Inferior parietal cortex (tissue), 1 donor: Measurements from ENCODE around the gene PSMA8.
"Not testable (repeated sequence)": the region's sequence is repeated elsewhere in the genome, so short reads cannot be mapped to it uniquely, and the experiment has no call there.

ENCODE experiments used
- DNase-seq: peaks from one replicate; pipeline ENCODE4 v3.0.0-alpha.2; 2016; ENCODE audit errors: extremely low spot score

Gene PSMA8

GRCh38 chr18:26175481-26175880 is 41.8 kb downstream of the PSMA8 start:
- no peak for DNase-seq

DNA sequence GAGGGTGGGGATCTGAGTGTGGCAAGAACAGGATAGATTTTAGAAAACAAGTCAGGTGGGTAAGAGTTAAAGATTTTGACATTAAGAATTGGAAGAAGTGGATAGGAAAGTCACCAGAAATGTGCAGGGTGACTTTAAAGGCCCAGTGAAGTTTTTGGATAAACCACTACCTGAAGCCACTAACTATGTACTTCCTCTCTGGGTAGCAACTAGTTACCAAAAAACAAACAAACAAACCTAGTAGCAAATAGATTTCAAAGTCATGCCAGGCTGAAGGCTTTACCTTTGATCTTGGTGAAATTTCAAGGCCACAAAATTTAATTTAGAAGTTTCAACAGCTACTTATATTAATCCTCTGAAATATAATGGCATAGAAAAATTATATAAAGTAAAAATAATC is 42.5 kb downstream of the PSMA8 start:
- no peak for DNase-seq

GRCh38 chr18:26181343-26181826 is 47.7 kb downstream of the PSMA8 start:
- no peak for DNase-seq

DNA sequence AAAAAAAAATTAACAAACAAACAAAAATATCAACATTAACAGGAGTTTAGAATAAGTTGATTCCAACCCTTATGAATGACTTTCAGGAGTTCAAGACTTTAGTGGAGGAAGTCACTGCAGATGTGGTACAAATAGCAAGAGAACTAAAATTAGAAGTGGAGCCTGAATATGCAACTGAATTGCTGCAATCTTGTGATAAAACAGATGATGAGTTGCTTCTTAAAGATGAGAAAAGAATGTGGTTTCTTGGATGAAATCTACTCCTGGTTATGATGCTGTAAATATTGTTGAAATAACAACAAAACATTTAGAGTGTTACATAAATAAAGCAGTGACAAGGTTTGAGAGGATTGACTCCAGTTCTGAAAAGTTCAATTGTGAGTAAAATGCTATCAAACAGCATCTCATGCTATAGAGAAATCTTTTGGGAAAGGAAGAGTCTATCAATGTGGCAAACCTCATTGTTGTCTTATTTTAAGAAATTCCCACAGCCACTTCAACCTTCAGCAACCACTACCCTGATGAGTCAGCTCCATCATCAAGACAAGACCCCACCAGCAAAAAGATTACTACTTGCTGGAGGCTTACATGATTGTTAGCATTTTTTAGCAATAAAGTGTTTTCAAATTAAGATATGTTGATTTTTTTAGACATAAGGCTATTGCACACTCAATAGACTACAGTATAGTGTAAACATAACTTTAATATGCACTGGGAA is 49.9 kb downstream of the PSMA8 start:
- DNase-seq, result no peak

GRCh38 chr18:26185267-26185666 is 51.6 kb downstream of the PSMA8 start:
- DNase-seq, result no peak

DNA sequence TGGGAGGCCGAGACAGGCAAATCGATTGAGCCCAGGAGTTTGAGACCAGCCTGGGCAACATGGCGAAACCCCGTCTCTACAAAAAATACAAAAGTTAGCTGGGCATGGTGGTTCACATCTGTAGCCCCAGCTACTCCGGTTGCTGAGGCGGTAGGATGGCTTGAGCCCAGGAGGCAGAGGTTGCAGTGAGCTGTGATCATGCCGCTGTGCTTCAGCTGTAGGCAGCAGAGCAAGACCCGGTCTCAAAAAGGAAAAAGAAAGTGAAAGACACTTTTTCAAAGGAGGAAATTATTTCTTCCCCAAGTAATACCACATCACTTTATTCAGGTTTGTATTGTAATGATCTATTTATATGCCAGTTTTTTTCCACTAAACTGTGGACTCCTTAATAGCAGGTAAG is 56.8 kb downstream of the PSMA8 start:
- DNase-seq, result no peak

DNA sequence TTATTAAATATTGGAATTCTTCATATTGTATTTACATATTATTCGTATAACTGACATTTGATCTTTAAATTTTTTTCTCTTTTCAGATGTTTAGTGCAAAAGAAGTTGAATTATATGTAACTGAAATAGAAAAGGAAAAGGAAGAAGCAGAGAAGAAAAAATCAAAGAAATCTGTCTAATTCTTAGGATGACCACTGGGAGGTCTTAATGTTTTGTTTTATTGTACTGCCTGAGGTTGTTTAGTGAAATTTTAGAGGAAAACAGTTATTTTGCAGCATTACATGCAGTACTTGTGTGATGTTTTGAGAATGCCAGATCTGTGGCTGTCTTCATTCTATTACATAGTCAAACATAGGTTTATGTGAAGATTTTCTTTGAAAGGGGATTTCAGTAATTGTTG is 58.6 kb downstream of the PSMA8 start:
- no peak for DNase-seq

DNA sequence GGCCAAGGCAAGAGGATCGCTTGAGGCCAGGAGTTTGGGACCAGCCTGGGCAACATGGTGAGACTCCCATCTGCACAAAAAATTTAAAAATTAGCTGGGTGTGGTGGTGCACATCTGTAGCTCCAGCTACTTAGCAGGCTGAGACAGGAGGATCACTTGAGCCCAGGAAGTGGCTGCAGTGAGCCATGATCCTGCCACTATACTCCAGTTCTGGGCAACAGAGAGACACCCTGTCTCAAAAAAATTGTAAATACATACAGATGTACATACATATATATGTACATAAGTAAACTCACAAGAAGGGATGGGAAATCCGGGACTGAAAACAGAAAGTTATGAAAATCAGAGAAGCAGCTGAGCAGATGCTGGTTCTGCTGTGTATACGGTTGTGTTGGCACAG is 62.9 kb downstream of the PSMA8 start:
- DNase-seq, result no peak

- not testable (repeated sequence) for DNase-seq
Measured at GRCh38 chr18:26202001-26202400, 68.3 kb downstream of the PSMA8 start.

- no peak for DNase-seq
Measured at GRCh38 chr18:26205318-26205717, 71.6 kb downstream of the PSMA8 start.

DNA sequence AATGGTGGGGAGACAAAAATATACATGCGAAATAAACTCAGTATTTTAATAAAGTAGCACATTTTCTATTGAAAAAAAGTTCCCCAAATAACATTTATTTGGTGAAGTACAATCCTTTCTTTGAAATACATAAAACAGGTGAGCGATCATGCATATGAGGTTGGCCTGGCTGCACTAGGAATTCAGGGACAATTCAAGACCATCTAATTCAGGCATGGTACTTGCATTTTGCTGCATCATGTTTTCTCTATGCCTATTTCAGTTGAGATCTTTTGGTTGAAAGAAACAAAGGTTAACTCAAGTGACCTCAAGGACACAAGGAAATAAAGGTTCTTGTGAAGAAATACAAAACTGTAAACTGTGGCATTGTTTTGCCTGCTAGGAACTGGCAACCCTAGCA is 72.8 kb downstream of the PSMA8 start:
- DNase-seq, result no peak

DNA sequence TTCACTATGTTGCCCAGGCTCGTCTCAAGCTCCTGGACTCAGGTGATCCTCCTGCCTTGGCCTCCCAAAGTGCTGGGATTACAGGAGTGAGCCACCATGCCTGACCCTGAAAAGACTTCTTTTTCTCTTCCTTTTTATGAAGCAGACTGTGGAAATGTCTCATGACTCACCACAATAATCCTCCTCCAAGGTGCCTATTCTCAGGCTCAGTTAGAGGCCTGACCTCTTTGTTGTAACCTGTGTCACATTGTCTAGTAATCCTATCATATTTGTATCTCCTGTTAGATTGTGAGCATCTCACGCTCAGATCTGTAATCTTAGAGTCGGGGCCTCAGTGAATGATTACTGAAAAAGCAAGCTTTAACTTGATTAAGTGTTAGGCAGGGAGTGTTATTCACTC is 74.3 kb downstream of the PSMA8 start:
- no peak for DNase-seq

DNA sequence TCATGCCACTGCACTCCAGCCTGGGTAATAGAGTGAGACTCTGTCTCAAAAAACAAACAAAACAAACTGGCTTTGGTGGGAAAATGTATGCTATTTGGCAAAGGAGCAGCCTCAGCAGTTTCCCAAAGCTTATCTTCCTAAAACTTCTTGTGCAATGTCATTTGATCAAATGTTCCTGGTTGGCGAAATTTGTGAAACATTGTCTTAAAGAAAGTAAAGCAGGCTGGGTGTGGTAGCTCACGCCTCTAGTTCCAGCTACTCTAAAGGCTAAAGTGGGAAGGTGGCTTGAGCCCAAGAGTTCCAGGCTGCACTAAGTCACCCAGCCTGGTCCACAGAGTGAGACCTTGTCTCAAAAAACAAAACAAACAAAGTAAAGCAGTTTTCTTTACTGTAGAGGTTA is 75.3 kb downstream of the PSMA8 start:
- DNase-seq, result no peak

DNA sequence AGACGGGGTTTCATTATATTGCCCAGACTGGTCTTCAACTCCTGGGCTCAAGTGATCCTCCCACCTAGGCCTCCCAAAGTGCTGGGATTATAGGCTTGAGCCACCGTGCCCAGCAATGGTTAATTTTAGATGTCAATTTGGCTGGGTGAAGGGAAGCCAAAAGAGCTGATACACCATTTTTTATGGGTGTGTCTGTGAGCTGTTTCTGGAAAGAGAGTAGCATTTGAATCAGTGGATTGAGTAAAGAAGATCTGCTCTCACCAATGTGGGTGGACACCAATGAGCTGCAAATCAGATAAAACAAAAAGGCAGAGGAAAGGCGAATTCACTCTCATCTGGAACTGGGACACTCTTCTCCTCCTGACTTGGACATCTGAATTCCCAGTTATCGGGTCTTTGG is 76.5 kb downstream of the PSMA8 start:
- DNase-seq, result no peak

- DNase-seq, result no peak
Measured at GRCh38 chr18:26215247-26215970, 81.7 kb downstream of the PSMA8 start.

DNA sequence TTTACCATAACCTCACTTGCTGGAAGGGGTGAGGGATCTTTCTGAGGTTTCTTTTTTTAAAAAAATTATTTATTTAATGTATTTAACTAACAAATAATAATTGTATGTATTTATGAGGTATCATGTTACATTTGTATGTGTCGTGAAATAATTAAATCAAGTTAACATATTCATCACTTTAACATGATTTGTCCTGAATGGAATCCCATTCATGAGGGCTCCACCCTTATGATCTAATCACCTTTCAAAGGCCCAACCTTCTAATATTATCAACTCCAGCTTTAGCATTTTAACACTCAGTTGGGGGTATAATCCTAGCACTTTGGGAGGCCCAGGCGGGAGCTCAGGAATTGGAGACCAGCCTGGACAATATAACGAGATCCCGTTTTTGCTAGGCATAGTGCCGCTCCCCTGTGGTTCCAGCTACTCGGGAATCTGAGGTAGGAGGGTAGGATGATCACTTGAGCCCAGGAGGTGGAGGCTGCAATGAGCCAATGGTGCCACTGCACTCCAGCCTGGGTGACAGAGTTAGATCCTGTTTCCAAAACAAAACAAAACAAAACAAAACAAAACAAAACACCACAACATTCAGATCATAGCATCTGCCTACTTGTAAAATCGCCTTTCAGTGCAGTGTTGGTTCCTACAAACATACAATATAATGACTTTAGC is 91.5 kb downstream of the PSMA8 start:
- DNase-seq, result no peak

- no peak for DNase-seq
Measured at GRCh38 chr18:26225915-26226228, 92.2 kb downstream of the PSMA8 start.

GRCh38 chr18:26226229-26227050 is 92.8 kb downstream of the PSMA8 start, which contains the start of gene TAF4B:
TAF4B (plus strand) TSS chr18:26226445; CDS start chr18:26226934, 489 bp downstream.
- peak; percentile 96 for DNase-seq

DNA sequence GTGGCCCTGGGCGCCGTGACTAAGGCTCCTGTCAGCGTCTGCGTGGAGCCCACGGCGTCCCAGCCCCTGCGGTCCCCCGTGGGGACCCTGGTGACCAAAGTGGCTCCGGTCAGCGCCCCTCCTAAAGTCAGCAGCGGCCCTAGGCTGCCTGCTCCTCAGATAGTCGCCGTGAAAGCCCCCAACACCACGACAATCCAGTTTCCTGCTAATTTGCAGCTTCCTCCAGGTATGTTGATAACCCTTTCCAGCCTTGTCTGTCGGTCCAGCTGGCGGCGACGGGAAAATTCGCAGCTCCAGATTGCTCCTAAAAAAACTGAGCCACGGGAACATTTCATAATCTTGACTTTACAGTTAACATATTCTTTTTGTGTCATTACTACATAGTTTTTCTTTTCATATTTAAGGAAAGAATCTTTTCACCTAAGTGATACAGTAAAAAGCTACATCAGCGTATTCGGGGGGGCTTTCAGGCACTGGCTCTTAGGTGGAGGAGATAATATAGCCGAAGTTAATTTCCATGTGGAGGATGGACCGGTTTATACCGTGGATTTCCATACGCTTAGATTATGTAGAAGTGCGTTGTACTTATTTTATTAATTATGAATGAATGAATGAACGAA is 93.5 kb downstream of the PSMA8 start:
- DNase-seq, result no peak

DNA sequence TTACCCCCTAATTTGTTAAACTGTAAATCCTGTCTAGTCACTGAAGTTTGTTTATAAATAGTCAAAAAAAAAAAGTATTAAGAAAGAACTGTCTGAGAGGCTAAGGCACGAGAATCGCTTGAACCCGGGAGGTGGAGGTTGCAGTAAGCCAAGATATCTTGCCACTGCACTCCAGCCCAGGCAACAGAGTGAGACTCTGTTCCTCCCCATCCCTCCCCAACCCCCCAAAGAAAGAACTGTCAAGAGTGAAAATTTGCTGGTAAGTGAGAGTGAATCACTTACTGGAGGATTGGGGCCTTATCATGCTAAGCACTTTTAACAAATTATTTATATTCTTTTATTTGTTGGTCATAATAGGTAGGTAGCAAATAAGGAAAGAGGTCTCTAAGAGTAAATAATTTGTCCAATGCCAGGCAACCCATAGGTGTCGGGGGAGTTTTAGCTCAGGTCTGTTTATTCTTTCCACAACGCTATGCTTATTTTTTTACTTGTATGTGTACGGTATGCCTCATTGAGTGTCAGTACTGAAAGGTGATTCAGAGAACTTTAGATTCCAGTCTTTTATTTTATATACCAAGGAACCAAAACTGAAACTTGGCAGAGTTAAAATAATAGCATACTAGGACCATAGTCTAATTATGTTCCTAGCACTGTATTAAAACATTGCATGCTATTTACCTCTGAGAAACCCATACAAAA is 95.0 kb downstream of the PSMA8 start:
- no peak for DNase-seq

DNA sequence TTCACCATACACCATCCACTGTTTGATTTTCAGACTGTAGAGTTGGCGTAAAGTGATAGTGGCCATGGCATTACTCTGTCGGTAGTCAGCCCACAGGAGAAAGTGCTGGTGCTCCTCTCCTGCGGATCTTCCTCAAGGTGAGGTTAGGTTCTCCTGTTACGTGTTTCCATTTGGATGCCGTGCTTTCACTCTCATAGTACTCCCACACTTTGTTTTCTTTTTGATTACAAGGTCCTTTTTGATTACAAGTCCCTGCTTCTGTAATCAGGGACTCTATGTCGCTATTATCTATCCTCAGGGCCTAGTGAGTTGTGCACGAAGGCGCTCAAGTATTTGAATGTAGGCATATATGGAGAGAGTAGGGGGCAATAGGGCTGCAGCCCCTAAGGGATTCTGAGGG is 96.8 kb downstream of the PSMA8 start:
- no peak for DNase-seq
